GM21737 (cell line): ENCODE data around the gene CFAP90.

Source experiments
- ATAC-seq: cut with Tn5 transposase; IDR thresholded peaks from one replicate; pipeline ENCODE4 v1.9.1; 2021; ENCODE audit warnings: mild to moderate bottlenecking, moderate library complexity; ENCODE audit not compliant: unreplicated experiment

Gene CFAP90

DNA sequence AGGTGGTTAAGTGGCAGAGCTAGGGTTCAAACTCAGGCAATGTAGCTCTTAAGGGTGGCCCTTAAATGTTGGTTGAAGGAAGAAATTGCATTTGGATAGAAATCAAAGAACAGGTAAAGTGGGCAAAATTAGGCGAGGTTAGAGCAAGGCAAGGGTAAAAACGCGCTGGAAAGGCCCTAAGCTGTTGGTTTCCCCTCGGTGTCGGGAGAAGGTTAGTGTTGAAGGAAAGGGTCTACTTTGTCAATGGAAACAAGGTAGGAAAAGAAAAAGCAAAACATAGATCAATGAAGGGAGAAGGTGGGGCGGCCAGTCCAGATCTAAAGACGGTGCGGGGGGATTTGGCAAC lies 17.5 kb upstream of the CFAP90 start:
- no peak for ATAC-seq

DNA sequence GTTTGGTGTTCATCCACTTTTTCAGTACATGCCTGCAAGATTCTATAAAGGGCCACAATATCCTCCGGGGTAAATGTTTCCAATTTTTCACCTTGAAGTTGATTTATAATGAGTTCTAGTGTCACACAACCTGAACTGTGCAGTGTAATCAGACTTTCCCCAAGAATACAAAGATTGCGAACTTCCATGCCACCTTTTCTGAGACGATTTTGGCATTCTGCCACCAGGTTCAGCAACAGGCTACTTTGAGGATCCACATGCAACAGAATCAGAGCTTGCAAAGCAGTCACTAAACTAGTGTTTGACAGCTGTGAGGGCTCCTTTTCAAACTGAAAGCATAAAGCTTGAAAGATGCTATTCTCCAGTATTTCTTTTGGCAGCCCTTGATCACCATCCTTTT lies 16.3 kb upstream of the CFAP90 start:
- no peak for ATAC-seq

DNA sequence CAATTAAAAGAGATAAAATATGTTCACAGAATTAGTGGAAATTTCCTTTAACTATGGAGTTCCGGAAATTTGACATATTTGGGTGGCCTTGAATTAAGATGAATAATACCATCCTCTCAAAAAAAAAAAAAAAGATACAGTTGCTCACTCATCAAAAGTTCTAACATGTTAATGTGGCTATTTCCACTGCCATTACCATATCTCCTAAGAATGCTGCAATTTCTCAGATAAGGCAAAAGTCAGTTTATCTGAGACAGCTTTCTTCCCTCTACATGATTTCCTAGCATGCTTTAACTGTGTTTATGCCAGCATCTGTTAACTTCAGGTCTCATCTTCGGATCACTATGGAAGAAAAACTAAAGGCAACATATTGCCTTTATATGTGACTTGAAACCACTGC lies 15.3 kb upstream of the CFAP90 start:
- ATAC-seq: no peak

DNA sequence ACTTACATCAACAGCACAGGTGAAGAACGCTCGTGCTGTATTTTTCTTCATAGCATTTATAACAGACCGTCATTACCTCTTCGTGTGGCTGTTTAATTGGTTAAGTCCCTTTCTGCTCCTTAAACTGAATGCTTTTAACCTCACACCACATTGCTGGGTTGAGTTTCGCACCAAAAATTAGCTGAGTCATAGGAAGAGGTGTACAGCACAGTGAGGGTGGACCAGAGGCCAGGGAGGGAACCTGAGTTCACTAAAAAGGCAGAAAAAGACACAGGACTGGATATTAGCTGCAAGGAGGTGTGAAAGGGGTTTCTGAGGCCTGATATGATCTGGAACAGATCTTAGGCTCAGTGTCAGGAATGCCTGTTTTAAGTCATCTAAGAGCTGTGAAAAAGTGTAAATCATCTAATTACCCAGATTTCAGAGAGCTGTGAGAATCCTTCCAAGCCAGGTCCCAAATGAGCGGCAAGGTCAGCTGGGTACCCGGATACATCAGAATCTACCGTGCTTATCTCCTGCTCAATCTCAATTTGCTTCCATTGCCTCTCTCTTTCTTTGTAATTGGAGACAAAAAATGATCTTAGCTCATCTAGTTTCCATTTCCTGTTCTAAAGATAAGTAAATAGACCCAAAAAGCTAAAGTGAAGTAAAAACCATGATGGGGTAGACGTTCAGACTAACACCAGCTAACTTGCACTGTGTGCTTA lies 7.1 kb upstream of the CFAP90 start:
- no peak for ATAC-seq

DNA sequence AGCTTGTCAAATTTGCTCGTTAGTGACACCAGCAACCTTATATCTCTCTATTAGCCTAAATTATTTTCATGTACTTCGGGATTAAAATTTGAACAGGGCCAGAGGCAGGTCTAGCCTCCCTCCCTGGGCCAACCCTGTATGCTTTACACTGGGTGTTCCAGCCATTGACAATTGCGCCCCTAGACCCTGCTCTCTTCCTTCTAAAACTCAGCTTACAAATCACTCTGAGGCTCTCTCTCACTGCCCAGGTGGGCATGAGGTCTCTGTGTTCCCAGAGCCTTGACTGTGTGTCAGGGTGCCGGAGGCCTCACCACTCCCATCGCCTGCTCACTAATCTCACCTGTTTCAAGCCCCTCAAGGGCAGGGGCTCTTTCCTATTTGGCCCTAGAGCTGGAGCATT lies 6.4 kb upstream of the CFAP90 start:
- no peak for ATAC-seq

DNA sequence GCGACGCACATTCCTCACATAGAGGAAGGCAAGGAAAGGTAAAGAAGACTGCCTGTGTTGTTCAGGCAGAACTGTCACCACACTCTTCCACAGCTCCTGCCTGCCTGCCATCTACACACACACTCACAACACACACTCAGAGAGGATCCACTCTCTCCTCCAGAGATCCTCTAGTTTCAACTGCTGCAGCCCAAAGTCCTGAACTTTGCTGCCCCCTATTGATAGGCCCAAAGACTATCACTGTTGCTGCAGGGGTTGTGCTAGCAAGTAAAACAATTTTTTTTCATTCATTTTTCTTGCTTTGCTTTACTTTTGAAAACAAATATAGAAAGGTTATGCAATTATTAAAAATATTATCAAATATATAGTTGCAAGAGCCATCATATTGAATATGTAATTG lies 5.9 kb upstream of the CFAP90 start:
- ATAC-seq: no peak

DNA sequence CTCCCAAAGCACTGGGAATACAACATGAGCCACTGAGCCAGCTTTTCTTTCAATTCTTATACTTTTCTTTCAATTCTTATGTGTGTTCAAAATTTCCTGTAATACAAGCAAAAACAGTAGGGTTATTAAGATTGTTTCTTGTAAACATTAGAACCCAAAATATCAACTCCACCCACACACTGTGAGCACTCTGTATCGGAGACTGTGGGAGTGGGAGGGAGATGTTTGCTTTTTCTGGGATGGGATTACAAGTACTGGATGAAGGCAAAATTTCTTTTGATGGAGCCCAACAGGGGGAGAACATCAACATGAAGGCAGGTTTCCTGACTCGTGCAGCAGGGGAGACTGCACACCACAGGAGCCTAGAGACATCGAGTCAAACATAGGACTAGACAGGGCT lies 4.7 kb upstream of the CFAP90 start:
- no peak for ATAC-seq

DNA sequence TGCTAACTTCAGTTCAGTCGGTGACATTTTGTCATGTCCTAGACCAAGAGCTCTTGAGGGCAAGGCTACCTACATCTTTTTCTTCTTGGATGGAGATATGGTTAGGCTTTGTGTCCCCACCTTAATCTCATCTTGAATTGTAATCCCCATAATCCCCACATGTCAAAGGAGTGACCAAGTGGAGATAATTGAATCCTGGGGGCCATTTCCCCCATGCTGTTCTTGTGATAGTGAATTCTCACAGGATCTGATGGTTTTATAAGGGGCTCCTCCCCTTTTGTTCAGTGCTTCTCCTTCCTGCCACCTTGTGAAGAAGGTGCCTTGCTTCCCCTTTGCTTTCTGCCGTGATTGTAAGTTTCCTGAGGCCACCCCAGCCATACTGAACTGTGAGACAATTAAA lies 2.1 kb upstream of the CFAP90 start:
- ATAC-seq: no peak

DNA sequence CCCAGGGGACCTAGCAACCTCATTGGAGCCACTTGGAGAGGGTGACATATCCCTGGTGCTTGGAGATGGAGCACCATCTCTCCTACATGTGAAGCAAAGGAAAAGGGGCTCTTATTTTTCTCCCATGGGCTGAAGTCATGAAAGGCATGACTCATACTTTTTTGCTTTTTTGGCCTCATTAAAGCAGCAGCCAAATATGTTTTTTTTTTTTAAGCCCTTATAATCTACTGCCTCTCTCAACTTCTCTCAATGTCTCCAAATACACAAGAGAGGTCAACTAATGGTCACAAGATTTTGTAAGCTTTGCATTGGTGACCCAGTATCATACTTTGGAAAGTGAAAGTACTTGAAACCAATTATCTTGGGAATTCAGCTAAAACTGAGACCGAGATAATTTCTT lies 1.6 kb upstream of the CFAP90 start:
- no peak for ATAC-seq

DNA sequence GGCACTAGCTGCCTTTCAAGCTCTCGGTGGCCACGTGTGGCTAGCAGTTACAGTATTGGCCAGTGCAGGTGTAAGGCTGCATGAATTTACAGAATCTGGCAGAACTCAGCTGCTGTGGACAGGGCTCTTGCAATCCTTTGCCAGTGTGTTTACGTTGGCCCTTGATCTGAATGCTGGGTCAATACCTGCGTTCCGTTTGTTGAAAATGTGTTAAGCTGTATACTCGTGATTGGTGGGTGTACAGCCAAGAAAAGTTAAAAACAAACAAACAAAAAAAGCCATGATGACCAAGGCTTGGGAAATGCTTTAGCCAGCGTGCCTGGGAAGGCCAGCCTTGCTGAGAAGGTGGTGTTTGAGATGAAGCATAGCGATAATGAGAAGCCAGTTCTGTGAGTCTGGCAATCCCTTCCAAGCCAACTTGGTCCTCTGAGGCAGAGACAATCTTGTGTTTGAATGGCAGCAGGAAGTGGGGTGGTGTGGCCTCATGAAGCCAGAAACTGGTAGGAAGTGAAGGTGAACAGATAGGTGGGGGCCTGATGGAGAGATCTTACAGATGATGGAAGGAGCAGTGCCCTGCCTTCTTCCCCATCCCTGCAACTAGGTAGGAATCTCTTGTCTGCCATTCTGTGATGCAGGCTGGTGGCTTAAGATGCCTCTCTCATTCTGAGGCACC lies 820 bp upstream of the CFAP90 start:
- no peak for ATAC-seq

DNA sequence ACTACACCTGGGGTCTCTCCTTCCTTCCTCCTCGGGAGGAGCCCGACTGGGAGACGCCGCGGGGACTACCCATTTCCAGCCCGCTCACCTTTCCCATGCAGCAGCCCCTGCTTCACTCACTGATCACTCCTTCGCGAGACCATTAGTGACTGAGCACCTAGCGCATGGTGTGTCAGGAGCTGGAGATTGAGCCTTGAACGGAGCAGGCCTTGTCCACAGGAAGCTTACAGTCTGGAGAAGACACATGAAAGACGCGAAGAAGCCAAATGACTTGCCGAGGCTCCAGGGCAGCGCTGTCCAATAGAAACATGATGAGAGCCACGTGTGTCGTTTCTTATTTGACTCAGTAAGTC lies 283 bp upstream of the CFAP90 start:
- ATAC-seq: no peak

DNA sequence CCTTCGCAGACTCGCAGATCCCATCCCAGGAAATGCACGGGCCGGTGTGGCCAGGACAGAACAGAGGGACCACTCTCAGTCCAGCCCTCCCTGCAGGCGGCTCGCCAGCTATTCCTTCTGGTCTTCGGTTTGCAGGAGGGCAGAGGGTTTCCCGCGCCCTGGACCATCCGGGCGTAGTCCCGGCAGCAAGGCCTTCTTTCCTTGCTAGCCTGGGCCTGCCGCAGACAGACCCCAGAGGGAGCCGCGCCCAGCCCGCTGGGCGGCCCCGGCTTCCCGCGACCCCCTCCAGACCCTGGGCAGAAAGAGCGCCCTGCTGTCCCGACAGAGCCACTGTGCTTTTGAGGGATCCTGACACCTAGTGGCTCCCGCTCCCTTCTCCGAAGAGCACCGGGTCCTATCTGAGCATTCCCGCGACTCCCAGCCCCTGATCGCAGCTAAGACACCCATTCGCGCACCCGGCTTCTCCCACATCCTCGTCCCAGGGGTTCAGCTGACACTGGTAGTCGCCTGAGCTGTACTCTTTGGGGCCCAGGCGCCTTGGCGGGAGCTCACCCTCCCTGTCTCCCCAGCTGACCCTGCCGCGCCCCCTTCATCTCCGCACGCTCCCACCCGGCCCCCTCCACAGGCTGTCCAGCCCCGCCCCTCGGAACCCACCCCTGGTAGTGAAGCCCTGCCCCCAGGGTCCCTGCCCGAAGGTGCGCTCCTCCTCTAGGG lies 1.1 kb downstream of the CFAP90 start:
- ATAC-seq: no peak

DNA sequence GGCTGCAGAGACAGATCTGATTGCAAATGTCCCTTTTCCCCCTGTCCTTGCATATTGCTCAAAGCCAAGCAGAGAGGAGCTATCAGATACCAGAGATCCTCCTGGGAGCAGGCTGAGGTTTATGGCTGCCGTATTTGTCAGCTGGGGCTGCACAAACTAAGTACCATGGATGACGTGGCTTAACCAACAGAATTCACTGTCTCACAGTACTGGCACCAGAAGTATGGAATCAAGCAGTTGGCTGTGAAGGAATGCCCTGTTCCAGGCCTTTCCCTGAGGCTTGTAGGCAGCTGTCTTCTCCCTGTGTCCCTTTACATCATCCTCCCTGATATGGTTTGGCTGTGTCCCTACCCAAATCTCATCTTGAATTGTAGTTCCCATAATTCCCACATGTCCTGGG lies 2.6 kb downstream of the CFAP90 start:
- ATAC-seq: no peak

DNA sequence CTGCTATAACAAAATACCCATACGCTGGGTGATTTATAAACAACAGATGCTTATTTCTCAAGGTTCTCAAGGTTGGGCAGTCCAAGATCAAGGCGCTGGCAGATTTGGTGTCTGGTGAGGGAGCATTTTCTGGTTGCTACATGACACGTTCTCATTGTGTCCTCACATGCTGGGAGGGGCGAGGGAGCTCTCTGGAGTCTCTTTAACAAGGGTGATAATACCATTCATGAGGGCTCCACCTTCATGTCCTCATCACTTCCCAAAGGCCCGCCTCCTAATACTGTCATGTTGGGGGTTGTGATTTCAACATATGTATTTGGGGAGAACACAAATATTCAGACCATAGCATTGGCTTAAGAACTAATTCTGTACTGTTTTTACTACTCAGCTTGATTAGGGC lies 4.6 kb downstream of the CFAP90 start:
- ATAC-seq: no peak

DNA sequence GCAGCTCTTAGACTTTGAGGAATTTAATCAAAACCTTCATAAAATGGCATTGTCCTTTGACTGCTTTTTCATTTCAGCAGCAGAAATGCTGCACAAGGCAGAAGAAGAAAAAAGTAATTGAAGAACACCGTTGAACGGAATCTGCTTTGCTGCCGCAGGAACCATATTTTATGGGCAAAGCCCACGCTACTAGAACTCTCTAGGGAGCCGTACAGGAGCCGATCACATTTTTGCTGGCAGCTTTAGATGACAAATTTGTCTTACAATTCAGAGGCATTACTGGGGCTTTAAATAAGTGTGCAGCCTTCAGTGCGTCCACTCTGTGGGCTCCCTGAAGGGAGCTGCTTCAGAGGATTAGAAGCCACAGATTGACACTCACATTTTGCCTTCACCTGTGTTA lies 5.4 kb downstream of the CFAP90 start:
- ATAC-seq: no peak

DNA sequence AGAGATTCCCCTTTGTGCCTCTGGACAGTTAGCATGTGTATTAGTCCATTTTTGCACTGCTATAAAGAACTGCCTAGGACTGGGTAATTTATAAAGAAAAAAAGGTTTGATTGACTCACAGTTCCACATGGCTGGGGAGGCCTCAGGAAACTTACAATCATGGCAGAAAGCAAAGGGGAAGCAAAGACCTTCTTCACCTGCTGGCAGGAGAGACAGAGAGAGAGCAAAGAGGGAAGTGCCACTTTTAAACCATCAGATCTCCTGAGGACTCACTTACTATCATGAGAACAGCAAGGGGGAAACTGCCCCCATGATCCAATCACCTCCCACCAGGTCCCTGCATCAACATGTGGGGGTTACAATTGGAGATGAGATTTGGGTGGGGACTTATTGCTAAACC lies 6.0 kb downstream of the CFAP90 start:
- ATAC-seq: no peak

DNA sequence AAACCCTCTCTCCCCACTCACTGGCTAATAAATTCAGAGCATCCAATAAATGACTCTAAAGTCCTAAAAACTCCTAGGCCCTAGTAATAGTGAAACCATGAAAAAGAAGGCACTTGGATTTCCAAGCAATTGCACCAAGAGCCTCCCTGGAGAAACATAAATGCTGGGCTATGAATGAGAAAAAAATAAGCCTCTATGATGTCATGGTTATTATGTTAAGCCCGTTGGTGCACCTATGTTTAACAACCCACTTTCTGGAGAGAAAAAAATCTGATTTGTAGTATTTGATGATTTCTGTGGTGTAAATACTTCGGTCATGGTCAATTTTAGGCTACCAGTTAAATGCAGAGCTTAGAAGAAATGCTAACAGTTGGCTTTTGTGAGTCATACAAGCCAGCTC lies 8.4 kb downstream of the CFAP90 start:
- no peak for ATAC-seq

DNA sequence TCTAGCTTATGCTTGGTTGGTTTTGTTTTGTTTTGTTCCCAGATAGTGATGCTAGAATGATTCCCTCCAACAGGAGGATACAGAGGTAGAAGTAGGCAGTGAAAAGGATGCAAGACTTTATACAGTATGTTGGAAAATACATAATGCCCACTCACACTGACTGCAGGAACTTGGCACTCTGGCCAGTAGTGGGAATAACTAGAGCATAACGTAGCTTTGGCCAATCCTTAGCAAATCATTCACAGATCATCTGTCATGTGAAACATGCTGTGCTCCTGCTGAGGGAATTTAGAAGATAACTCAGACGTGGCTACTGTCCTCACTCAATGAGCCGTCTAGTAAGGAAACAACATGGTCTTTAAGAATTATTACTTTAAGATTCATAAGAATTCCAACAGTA lies 13.5 kb downstream of the CFAP90 start:
- ATAC-seq: no peak

DNA sequence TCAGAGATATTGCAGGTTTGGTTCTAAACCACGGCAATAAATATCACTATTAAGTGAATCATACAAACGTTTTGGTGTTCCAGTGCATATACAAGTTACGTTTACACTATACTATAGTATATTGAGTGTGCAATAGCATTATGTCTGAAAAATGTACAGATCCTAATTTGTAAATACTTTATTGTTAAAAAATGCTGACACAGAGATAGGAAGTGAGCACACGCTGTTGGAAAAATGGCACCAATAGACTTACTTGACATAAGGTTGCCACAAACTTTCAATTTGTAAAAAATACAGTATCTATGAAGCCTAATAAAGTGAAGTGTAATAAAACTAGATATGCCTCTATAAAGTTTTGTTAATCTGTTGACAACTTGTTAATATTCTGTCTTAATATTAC lies 16.0 kb downstream of the CFAP90 start:
- no peak for ATAC-seq

DNA sequence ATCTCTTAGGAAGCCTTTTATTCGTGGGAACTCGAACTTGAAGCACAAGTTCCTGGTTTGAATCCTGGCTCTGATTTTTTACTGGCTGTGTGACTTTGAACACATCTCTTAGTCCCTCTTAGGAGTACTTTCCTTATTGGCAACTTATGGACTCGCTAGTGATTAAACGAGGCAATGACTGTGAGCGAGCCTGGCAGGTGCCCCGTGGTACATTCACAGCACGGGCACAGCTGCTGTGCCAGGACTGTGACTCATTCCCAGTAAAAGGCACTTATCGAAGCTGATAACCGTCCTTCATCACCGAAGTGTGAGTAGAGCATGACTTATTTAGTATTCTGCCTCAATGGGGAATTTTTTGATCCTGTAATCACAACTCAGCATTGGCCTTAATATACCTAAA lies 22.7 kb downstream of the CFAP90 start:
- ATAC-seq: no peak

DNA sequence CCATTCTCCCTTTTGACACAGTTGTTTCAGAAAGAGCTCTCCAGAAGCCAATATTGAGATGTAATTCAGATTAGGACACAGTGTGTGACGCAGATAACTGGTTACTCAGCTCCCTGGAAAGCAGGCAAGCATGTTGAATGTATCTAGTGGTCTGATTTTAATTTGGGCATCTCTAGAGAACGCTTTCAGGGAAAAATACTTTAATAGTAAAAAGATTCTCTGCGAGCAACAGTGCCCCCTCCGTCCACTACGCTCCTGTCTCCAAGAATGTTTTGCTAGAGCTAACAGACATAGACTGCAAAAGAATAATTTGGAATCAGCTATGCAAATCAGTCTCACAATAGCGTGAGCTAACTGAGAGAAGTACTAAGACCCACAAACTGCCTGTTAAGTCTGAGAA lies 23.3 kb downstream of the CFAP90 start:
- no peak for ATAC-seq

DNA sequence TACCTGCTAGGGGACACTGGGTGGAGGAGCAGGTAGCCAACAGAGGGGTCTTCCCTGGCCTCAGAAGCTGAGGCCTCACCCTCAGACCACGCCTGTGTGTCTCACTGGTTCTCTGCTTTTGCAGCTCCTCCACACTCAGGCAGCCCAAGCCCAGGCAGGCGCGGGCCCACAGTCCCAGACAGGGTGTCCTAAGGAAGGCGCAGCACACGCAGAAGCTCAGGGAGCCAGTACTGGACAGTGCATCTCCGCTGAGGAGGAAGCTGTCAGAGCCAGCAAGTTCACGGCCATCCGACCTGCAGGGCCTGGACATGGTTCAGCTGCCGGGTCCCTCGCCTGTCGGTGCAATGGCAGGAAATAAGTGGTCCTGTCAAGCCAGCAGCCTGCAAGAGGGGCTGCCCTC lies 25.3 kb downstream of the CFAP90 start:
- no peak for ATAC-seq

DNA sequence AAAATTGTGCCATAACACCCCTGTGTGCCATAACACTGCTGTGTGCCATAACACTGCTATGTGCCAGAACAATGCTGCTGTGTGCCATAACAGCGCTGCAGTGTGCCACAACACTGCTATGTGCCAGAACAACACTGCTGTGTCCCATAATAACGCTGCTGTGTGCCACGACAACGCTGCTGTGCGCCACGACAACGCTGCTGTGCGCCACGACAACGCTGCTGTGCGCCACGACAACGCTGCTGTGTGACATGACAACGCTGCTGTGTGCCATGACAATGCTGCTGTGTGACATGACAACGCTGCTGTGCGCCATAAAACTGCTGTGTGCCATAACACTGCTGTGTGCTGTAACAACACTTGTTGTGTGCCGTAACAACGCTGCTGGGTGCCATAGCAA lies 25.9 kb downstream of the CFAP90 start:
- no peak for ATAC-seq
